DMS153 (cell line): ENCODE results near the gene SIGLEC12.
"Not testable (repeated sequence)": the region's sequence is repeated elsewhere in the genome, so short reads cannot be mapped to it uniquely, and the experiment has no call there.

Experiments
- DNase-seq: peaks from one replicate; lab custom pipeline; 2025; lab: John Stamatoyannopoulos, UW

Gene SIGLEC12

DNA sequence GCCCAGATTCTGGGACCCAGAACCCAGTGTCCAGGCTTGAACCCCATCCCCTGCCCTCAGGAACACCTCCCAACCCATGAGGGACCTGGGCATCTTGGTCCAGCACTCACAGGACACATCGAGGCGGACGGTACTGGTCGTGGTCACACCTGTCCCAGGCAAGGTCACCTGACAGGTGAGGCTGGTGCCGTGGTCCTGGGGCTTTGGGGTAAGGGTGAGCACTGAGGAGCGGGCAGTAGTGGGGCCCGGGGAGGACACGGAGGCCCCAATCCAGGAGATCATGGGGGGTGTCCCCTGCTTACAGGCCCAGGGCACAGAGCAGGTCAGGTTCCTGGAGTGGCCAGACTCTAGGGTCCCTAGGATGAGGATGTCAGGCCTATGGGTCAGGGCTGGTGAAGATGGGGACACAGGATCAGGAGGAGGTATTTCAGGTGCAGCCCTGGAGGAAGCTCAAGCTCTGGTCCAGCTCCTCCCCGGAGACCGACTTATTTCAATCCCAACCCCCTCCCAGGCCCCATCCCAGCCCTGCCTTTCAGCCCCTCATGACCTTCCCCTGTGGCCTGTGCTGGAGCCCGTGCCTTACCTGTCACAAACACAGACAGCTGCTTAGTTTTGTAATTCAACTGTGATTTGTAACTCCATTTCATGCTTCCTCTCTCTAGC lies 44.1 kb downstream of the SIGLEC12 start:
- no peak for DNase-seq

- no peak for DNase-seq
Observed at GRCh38 chr19:51456541-51457290, 44.9 kb downstream of the SIGLEC12 start.

DNA sequence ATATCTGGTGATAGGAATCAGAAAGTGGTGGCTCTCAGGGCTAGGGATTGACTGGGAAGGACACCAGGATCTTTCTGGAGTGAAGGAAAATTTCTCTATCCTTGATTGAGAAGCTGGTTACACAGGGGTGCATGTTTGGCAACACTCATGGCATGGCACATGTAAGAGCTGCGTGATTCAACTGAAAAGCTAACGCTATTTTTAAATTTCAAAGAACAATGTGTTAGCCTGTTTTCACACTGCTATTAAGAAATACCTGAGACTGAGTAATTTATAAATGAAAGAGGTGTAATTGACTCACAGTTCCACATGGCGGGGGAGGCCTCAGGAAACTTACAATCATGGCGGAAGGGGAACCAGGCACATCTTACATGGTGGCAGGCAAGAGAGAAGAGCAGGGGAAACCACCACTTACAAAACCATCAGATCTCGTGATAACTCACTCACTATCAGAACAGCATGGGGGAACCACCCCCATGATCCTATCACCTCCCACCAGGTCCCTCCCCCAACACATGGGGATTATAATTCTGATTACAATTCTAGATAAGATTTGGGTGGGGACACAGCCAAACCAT lies 50.8 kb downstream of the SIGLEC12 start:
- no peak for DNase-seq

DNA sequence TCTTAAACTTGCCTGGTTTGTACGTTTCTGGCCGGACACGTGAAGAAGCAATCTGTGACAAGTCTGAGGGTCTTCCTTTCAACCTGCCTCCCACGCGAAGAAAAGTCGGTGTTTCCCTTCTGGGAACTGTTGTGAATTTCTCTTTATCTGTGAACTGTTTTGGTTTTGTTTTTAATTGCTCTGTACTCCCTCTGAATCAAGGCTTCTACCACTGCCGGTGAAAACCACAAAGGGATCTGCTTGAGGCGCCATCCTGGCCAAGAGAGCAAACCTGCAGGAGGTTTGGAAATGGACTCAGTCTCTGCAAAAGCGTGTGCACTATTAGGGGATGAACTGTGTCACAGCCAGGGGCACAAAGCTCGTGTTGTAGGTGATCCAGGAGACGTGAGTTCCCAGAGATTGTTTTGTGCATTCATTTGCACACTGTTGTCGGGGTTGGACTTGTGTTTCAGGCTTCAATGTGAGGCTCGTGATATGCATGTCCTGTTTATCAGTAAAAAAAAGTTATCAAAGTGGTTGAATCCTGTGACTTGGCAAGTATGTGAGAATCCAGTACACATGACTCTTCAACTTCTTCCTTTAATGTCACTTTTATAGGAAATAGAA lies 53.1 kb downstream of the SIGLEC12 start:
- DNase-seq, result no peak

GRCh38 chr19:51448011-51448410 lies 53.6 kb downstream of the SIGLEC12 start:
- DNase-seq, result no peak

DNA sequence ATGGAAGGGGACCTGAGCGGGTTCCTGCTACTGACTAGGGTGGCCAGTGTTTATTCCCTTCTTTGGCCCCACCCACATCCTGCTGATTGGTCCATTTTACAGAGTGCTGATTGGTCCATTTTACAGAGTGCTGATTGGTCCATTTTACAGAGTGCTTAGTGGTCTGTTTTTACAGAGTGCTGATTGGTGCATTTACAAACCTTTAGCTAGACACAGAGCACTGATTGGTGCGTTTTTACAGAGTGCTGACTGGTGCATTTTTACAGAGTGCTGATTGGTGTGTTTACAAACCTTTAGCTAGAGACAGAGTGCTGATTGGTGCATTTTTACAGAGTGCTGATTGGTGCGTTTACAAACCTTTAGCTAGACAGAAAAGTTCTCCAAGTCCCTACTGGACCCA lies 54.1 kb downstream of the SIGLEC12 start:
- DNase-seq, result not testable (repeated sequence)

- no peak for DNase-seq
Observed at GRCh38 chr19:51441410-51442390, 59.9 kb downstream of the SIGLEC12 start.
